ENCODE results near the gene ATF4. TPM values are rescaled to one million over a fixed set of nuclear protein-coding genes. Genes with fewer than 3 reads are reported as not detected.

The ATF4 gene
- total and polyA plus RNA-seq, 2 of the 13 experiments (the other 11 are each of a cell fraction or from before 2014, with no cell fraction given): 486 to 1,297 TPM

DNA sequence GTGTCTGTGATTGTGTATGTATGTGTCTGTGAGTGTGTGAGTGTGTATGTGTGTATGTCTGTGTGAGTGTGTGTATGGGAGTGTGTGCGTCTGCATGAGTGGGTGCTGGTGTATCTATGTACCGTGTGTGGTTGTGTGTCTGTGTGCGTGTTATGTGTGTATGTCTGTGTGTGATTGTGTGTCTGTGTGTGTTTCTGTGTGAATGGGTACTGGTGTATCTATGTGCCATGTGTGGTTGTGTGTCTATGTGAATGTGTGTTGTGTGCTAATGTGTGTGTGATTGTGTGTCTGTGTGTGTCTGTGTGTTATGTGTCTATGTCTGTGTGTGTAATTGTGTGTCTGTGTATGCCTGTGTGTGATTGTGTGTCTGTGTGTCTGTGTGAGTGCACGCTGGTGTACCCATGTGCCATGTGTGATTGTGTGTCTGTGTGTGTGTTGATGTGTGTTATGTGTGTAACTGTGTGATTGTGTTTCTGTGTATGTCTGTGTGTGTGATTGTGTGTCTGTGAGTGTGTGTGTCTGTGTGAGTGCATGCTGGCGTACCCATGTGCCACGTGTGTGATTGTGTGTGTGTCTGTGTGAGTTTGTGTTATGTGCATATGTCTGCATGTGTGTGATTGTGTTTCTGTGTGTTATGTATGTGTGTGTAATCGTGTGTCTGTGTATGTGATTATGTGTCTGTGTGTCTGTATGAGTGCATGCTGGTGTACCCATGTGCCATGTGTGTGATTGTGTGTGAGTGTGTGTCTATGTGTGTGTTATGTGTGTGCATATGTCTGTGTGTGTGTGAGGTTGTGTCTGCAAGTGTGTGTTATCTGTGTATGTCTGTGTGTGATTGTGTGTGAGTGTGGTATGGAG, 43.4 kb downstream of the ATF4 start (continued):
- TF ChIP-seq, protein P1, sequence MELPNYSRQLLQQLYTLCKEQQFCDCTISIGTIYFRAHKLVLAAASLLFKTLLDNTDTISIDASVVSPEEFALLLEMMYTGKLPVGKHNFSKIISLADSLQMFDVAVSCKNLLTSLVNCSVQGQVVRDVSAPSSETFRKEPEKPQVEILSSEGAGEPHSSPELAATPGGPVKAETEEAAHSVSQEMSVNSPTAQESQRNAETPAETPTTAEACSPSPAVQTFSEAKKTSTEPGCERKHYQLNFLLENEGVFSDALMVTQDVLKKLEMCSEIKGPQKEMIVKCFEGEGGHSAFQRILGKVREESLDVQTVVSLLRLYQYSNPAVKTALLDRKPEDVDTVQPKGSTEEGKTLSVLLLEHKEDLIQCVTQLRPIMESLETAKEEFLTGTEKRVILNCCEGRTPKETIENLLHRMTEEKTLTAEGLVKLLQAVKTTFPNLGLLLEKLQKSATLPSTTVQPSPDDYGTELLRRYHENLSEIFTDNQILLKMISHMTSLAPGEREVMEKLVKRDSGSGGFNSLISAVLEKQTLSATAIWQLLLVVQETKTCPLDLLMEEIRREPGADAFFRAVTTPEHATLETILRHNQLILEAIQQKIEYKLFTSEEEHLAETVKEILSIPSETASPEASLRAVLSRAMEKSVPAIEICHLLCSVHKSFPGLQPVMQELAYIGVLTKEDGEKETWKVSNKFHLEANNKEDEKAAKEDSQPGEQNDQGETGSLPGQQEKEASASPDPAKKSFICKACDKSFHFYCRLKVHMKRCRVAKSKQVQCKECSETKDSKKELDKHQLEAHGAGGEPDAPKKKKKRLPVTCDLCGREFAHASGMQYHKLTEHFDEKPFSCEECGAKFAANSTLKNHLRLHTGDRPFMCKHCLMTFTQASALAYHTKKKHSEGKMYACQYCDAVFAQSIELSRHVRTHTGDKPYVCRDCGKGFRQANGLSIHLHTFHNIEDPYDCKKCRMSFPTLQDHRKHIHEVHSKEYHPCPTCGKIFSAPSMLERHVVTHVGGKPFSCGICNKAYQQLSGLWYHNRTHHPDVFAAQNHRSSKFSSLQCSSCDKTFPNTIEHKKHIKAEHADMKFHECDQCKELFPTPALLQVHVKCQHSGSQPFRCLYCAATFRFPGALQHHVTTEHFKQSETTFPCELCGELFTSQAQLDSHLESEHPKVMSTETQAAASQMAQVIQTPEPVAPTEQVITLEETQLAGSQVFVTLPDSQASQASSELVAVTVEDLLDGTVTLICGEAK (IDR thresholded peaks at IDR 0.05): 0 out of 2 replicates have a peak, but pooled peaks have one; percentile 9
- TF ChIP-seq, protein P1 (CRISPR knock-in tag; IDR thresholded peaks at IDR 0.05): no peak
- TF ChIP-seq REXO4 (CRISPR knock-in tag; IDR thresholded peaks at IDR 0.05; ENCODE audit: borderline replicate concordance): no peak
- TF ChIP-seq, protein P2, sequence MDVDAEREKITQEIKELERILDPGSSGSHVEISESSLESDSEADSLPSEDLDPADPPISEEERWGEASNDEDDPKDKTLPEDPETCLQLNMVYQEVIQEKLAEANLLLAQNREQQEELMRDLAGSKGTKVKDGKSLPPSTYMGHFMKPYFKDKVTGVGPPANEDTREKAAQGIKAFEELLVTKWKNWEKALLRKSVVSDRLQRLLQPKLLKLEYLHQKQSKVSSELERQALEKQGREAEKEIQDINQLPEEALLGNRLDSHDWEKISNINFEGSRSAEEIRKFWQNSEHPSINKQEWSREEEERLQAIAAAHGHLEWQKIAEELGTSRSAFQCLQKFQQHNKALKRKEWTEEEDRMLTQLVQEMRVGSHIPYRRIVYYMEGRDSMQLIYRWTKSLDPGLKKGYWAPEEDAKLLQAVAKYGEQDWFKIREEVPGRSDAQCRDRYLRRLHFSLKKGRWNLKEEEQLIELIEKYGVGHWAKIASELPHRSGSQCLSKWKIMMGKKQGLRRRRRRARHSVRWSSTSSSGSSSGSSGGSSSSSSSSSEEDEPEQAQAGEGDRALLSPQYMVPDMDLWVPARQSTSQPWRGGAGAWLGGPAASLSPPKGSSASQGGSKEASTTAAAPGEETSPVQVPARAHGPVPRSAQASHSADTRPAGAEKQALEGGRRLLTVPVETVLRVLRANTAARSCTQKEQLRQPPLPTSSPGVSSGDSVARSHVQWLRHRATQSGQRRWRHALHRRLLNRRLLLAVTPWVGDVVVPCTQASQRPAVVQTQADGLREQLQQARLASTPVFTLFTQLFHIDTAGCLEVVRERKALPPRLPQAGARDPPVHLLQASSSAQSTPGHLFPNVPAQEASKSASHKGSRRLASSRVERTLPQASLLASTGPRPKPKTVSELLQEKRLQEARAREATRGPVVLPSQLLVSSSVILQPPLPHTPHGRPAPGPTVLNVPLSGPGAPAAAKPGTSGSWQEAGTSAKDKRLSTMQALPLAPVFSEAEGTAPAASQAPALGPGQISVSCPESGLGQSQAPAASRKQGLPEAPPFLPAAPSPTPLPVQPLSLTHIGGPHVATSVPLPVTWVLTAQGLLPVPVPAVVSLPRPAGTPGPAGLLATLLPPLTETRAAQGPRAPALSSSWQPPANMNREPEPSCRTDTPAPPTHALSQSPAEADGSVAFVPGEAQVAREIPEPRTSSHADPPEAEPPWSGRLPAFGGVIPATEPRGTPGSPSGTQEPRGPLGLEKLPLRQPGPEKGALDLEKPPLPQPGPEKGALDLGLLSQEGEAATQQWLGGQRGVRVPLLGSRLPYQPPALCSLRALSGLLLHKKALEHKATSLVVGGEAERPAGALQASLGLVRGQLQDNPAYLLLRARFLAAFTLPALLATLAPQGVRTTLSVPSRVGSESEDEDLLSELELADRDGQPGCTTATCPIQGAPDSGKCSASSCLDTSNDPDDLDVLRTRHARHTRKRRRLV (CRISPR knock-in tag; IDR thresholded peaks at IDR 0.05): no peak

Measured in HepG2 (cell line).